IMR-90 (cell line): ENCODE results near the gene SEL1L3.

ENCODE experiments used
- BHLHE40 ChIP-seq: fragments of 150-350 bp; IDR thresholded peaks from 2 replicates; pipeline ENCODE4 v1.6.1; 2016; ENCODE audit warnings: mild to moderate bottlenecking, low read depth, low read length
- CEBPB ChIP-seq: IDR thresholded peaks from 2 replicates; pipeline ENCODE4 v1.6.1; 2012; ENCODE audit warnings: low read depth, low read length, improper control_type of control experiment
- CHD1 ChIP-seq: IDR thresholded peaks from 2 replicates; pipeline ENCODE4 v1.6.1; 2012; ENCODE audit warnings: low read depth, low read length, improper control_type of control experiment
- CTCF ChIP-seq: conservative IDR thresholded peaks from 2 replicates; pipeline ENCODE4 v1.5.1; 2012; ENCODE audit warnings: mild to moderate bottlenecking, low read depth, low read length, improper control_type of control experiment
- FOS ChIP-seq: fragments of 150-350 bp; IDR thresholded peaks from 2 replicates; pipeline ENCODE4 v1.6.1; 2016; ENCODE audit warnings: low read depth, low read length
- MAFK ChIP-seq: IDR thresholded peaks from 2 replicates; pipeline ENCODE4 v1.6.1; 2012; ENCODE audit warnings: low read depth, low read length, improper control_type of control experiment
- MXI1 ChIP-seq: IDR thresholded peaks from 2 replicates; pipeline ENCODE4 v1.6.1; 2012; ENCODE audit warnings: low read depth, mild to moderate bottlenecking, low read length, moderate library complexity, borderline replicate concordance
- NFE2L2 ChIP-seq: fragments of 150-350 bp; IDR thresholded peaks from 2 replicates; pipeline ENCODE4 v1.6.1; 2016; ENCODE audit warnings: low read depth, mild to moderate bottlenecking, low read length
- POLR2A ChIP-seq: IDR thresholded peaks from 2 replicates; pipeline ENCODE4 v1.6.1; 2012; ENCODE audit warnings: mild to moderate bottlenecking, low read depth, low read length
- RAD21 ChIP-seq: IDR thresholded peaks from 2 replicates; pipeline ENCODE4 v1.6.1; 2012; ENCODE audit warnings: low read length, improper control_type of control experiment
- RCOR1 ChIP-seq: IDR thresholded peaks from 2 replicates; pipeline ENCODE4 v1.6.1; 2012; ENCODE audit warnings: mild to moderate bottlenecking, low read length, improper control_type of control experiment; ENCODE audit not compliant: insufficient replicate concordance
- RFX5 ChIP-seq: IDR thresholded peaks from 2 replicates; pipeline ENCODE4 v1.8.0; 2012; ENCODE audit warnings: low read depth, mild to moderate bottlenecking, low read length, moderate library complexity
- SMC3 ChIP-seq: fragments of 150-350 bp; IDR thresholded peaks from 2 replicates; pipeline ENCODE4 v1.6.1; 2016; ENCODE audit warnings: low read depth, mild to moderate bottlenecking, antibody characterized with exemption, low read length, moderate library complexity
- USF2 ChIP-seq: fragments of 150-350 bp; IDR thresholded peaks from 2 replicates; pipeline ENCODE4 v1.6.1; 2017; ENCODE audit warnings: mild to moderate bottlenecking, antibody characterized with exemption, low read length, low read depth

GRCh38 chr4:25712611-25713010 lies 150.2 kb downstream of the SEL1L3 start:
- TF ChIP-seq NFE2L2 (no peak), POLR2A (no peak), CTCF (no peak), MAFK (no peak), USF2 (no peak), CEBPB (no peak), CHD1 (no peak), RAD21 (no peak), RFX5 (no peak), BHLHE40 (no peak), RCOR1 (no peak), FOS (no peak), MXI1 (no peak), SMC3 (no peak)
